Ovary (tissue), 3 donors: Measurements from ENCODE around the gene IGLL1.

Experiments
- CTCF ChIP-seq, 3 donors: fragments of 450-650 bp in 2 of 3; fragments of 200-600 bp in 1 of 3; IDR thresholded peaks; one replicate each; pipeline versions ENCODE4 v1.5.1 to v1.8.0; 2016 to 2022; ENCODE audit warnings: antibody characterized with exemption in 3 of 3, mild to moderate bottlenecking in 1 of 3
- POLR2A ChIP-seq: fragments of 450-650 bp; IDR thresholded peaks from one replicate; pipeline ENCODE4 v1.6.1; 2017; ENCODE audit warnings: antibody characterized with exemption, mild to moderate bottlenecking, moderate library complexity
- donor health status: DM: no; HTN: no; CAD: no.

- TF ChIP-seq CTCF (IDR thresholded peaks at IDR 0.05), result no peak
- no peak for TF ChIP-seq POLR2A
These were observed 28.7 kb downstream of the IGLL1 start for GRCh38 chr22:23551385-23551784.
